ENCODE results near the gene AJM1.

Gene AJM1

DNA sequence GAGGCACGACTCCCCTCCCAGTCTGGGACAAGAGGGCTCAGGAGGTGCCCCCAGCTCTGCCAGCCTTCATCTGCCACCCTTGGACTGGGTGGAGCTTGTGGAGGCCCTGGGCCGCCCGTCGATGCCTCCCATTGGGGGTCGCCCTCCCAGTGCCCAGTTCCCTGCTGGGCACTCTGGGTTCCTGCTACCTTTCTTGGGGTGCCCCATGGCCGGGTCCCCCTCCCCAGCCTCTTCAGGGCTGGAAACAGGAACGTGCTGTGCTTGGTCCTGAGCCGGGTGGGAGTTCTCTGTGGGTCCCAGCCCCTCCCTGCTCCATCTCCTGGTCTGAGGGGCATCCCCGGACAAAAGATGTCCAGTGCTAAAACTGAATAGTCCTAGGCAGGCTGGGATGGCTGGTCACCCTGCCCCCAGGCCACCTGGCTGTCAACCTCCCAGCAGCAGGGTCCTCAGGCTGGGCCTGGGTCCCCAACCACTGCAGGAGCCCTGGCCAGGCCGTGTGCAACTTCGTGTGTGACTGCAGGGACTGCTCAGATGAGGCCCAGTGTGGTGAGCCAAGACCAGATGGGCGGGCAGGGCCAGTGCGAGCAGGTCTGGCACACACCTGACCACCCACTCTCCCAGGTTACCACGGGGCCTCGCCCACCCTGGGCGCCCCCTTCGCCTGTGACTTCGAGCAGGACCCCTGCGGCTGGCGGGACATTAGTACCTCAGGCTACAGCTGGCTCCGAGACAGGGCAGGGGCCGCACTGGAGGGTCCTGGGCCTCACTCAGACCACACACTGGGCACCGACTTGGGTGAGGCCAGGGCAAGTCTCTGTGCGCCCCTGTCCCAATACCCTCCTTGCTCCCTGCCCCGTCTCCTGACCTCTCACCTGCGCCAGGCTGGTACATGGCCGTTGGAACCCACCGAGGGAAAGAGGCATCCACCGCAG is 10.7 kb downstream of the AJM1 start:
- no peak overlapping the region for H3K4me3 ChIP-seq (ENCODE audit: low read depth, low read length)
- H3K9me3 ChIP-seq (ENCODE audit: control insufficient read depth, insufficient read depth, low read length) = no peaks in the 10 kb centered on the region
- no peaks in the 10 kb centered on the region for H3K4me1 ChIP-seq (ENCODE audit: control insufficient read depth, insufficient read depth, low read length)
- H3K27me3 ChIP-seq (ENCODE audit: control insufficient read depth, insufficient read depth, low read length) = no peaks in the 10 kb centered on the region
- peaks cover 25% of the 10 kb centered on the region for H3K36me3 ChIP-seq (ENCODE audit: control insufficient read depth, insufficient read depth, low read length)
- H3K9ac ChIP-seq (ENCODE audit: low read depth, low read length) = no peak overlapping the region

DNA sequence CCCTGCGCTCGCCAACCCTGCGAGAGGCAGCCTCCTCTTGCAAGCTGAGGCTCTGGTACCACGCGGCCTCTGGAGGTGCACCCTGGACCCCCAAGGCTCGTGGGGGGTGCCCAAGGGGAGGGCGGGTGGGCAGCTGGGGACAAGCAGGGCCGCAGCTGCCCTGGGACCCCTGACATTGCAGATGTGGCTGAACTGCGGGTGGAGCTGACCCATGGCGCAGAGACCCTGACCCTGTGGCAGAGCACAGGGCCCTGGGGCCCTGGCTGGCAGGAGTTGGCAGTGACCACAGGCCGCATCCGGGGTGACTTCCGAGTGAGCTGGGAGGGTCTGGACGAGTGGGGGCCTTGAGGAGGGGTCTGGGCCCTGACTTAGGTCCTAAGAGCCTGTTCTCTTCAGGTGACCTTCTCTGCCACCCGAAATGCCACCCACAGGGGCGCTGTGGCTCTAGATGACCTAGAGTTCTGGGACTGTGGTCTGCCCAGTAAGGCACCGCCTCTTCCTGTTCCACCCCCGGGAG is 11.4 kb downstream of the AJM1 start:
- Histone ChIP-seq H3K4me1 (ENCODE audit: control insufficient read depth, insufficient read depth, low read length) (no peaks in the 10 kb centered on the region), H3K9ac (ENCODE audit: low read depth, low read length) (no peak overlapping the region), H3K36me3 (ENCODE audit: control insufficient read depth, insufficient read depth, low read length) (peaks cover 27% of the 10 kb centered on the region)

DNA sequence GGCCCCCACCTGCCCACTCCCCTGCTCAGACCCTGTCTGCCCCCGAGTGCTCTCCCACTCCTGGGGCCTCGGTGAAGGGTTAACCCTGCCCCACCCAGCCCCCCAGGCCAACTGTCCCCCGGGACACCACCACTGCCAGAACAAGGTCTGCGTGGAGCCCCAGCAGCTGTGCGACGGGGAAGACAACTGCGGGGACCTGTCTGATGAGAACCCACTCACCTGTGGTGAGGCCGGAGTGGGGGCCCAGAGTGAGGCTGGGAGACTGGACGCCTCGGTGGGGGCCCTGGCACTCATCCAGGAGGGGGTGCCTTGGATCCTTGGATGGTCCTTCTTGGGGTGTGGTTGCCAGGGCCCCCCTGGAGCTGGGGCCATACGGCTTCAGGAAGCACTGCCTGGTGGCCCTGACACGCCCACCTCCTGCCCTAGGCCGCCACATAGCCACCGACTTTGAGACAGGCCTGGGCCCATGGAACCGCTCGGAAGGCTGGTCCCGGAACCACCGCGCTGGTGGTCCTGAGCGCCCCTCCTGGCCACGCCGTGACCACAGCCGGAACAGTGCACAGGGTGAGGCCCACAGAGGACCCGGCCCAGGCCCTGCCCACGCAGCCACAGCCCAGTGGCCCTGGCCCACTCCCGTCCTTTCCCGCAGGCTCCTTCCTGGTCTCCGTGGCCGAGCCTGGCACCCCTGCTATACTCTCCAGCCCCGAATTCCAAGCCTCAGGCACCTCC is 12.0 kb downstream of the AJM1 start:
- Histone ChIP-seq H3K4me1 (ENCODE audit: control insufficient read depth, insufficient read depth, low read length) (no peaks in the 10 kb centered on the region), H3K27me3 (ENCODE audit: control insufficient read depth, insufficient read depth, low read length) (no peaks in the 10 kb centered on the region), H3K4me3 (ENCODE audit: low read depth, low read length) (no peak overlapping the region), H3K9ac (ENCODE audit: low read depth, low read length) (no peak overlapping the region), H3K36me3 (ENCODE audit: control insufficient read depth, insufficient read depth, low read length) (peaks cover 27% of the 10 kb centered on the region), H3K9me3 (ENCODE audit: control insufficient read depth, insufficient read depth, low read length) (no peaks in the 10 kb centered on the region)

More for the DNA sequence above, 11.4 kb downstream of the AJM1 start:
- H3K27me3 ChIP-seq (ENCODE audit: control insufficient read depth, insufficient read depth, low read length) = no peaks in the 10 kb centered on the region
- no peaks in the 10 kb centered on the region for H3K9me3 ChIP-seq (ENCODE audit: control insufficient read depth, insufficient read depth, low read length)
- no peak overlapping the region for H3K4me3 ChIP-seq (ENCODE audit: low read depth, low read length)

DNA sequence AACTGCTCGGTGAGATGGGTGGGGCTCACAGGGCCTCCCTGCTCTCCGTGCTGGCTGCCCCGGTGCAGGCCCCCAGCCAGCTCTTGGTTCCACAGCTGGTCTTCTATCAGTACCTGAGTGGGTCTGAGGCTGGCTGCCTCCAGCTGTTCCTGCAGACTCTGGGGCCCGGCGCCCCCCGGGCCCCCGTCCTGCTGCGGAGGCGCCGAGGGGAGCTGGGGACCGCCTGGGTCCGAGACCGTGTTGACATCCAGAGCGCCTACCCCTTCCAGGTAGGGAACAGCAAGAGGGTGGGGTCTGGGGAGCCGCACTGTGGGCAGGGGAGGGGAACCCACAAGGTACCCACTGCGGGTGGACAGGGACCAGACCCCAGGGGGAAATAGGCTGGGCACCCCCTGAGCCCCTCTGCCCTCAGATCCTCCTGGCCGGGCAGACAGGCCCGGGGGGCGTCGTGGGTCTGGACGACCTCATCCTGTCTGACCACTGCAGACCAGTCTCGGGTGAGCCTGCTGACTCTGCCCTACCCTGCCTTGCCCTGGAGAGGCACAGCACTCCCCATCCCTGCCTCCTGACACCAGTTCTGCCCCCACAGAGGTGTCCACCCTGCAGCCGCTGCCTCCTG is 12.7 kb downstream of the AJM1 start:
- no peaks in the 10 kb centered on the region for H3K4me1 ChIP-seq (ENCODE audit: control insufficient read depth, insufficient read depth, low read length)
- H3K9ac ChIP-seq (ENCODE audit: low read depth, low read length) = no peak overlapping the region
- peaks cover 26% of the 10 kb centered on the region for H3K36me3 ChIP-seq (ENCODE audit: control insufficient read depth, insufficient read depth, low read length)
- H3K4me3 ChIP-seq (ENCODE audit: low read depth, low read length) = no peak overlapping the region
- no peaks in the 10 kb centered on the region for H3K27me3 ChIP-seq (ENCODE audit: control insufficient read depth, insufficient read depth, low read length)
- H3K9me3 ChIP-seq (ENCODE audit: control insufficient read depth, insufficient read depth, low read length) = no peaks in the 10 kb centered on the region

DNA sequence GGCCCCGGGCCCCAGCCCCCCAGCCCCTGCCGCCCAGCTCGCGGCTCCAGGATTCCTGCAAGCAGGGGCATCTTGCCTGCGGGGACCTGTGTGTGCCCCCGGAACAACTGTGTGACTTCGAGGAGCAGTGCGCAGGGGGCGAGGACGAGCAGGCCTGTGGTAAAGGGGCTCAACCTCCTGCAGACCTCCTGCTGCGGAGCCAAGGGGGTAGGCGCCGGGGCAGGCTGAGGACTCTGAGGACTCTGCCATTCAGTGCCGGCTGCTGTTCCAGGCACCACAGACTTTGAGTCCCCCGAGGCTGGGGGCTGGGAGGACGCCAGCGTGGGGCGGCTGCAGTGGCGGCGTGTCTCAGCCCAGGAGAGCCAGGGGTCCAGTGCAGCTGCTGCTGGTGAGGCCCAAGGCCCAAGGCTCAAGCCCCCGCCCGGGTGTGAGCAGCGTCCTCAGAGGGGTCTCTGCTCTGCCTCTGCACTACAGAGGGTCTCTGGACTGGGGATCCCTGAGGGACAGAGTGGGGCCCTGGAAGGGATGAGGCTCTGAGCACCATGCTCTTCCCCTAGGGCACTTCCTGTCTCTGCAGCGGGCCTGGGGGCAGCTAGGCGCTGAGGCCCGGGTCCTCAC is 13.3 kb downstream of the AJM1 start:
- H3K27me3 ChIP-seq (ENCODE audit: control insufficient read depth, insufficient read depth, low read length) = no peaks in the 10 kb centered on the region
- peaks cover 22% of the 10 kb centered on the region for H3K36me3 ChIP-seq (ENCODE audit: control insufficient read depth, insufficient read depth, low read length)
- H3K9me3 ChIP-seq (ENCODE audit: control insufficient read depth, insufficient read depth, low read length) = no peaks in the 10 kb centered on the region
- no peaks in the 10 kb centered on the region for H3K4me1 ChIP-seq (ENCODE audit: control insufficient read depth, insufficient read depth, low read length)
- no peak overlapping the region for H3K9ac ChIP-seq (ENCODE audit: low read depth, low read length)
- H3K4me3 ChIP-seq (ENCODE audit: low read depth, low read length) = no peak overlapping the region

DNA sequence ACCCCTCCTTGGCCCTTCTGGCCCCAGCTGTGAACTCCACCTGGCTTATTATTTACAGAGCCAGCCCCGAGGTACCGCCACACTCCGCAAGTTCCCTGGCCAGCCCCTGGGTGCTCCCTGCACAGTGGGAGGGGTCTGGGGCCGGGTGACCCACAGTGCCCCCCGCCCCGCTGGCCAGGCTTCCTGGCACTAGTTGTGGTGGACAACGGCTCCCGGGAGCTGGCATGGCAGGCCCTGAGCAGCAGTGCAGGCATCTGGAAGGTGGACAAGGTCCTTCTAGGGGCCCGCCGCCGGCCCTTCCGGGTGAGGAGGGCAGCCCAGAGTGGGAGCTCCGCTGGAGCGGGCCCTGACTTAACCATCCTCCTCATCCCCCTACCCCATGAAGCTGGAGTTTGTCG is 13.8 kb downstream of the AJM1 start:
- Histone ChIP-seq H3K36me3 (ENCODE audit: control insufficient read depth, insufficient read depth, low read length) (peaks cover 22% of the 10 kb centered on the region), H3K4me1 (ENCODE audit: control insufficient read depth, insufficient read depth, low read length) (no peaks in the 10 kb centered on the region), H3K9me3 (ENCODE audit: control insufficient read depth, insufficient read depth, low read length) (no peaks in the 10 kb centered on the region), H3K4me3 (ENCODE audit: low read depth, low read length) (no peak overlapping the region), H3K27me3 (ENCODE audit: control insufficient read depth, insufficient read depth, low read length) (no peaks in the 10 kb centered on the region), H3K9ac (ENCODE audit: low read depth, low read length) (no peak overlapping the region)

DNA sequence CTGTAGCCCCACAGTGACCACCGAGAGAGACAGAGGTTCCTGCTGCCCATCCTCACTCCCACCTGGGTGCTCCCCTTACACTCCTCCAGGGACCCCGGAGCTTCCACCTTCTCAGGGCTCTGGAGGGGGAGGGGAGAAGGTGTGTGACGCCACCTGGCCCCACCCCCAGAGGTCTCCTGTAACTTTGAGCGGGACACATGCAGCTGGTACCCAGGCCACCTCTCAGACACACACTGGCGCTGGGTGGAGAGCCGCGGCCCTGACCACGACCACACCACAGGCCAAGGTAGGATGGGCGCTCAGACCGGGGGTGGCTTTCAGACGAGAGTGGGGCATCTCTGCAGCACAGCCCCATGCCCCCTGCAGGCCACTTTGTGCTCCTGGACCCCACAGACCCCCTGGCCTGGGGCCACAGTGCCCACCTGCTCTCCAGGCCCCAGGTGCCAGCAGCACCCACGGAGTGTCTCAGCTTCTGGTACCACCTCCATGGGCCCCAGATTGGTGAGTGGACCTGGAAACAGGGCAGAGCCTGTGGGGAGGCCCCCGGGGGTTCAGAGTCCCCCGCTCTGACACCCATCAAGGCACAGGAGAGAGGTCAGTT is 14.4 kb downstream of the AJM1 start:
- H3K36me3 ChIP-seq (ENCODE audit: control insufficient read depth, insufficient read depth, low read length) = peaks cover 21% of the 10 kb centered on the region
- H3K9ac ChIP-seq (ENCODE audit: low read depth, low read length) = no peak overlapping the region
- H3K9me3 ChIP-seq (ENCODE audit: control insufficient read depth, insufficient read depth, low read length) = no peaks in the 10 kb centered on the region
- H3K4me1 ChIP-seq (ENCODE audit: control insufficient read depth, insufficient read depth, low read length) = no peaks in the 10 kb centered on the region
- H3K27me3 ChIP-seq (ENCODE audit: control insufficient read depth, insufficient read depth, low read length) = no peaks in the 10 kb centered on the region
- no peak overlapping the region for H3K4me3 ChIP-seq (ENCODE audit: low read depth, low read length)

DNA sequence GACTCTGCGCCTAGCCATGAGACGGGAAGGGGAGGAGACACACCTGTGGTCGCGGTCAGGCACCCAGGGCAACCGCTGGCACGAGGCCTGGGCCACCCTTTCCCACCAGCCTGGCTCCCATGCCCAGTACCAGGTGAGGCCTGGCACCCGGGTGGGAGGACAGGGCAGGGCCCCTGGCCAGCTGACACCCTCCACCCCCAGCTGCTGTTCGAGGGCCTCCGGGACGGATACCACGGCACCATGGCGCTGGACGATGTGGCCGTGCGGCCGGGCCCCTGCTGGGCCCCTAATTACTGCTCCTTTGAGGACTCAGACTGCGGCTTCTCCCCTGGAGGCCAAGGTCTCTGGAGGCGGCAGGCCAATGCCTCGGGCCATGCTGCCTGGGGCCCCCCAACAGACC is 14.9 kb downstream of the AJM1 start:
- H3K4me3 ChIP-seq (ENCODE audit: low read depth, low read length) = no peak overlapping the region
- H3K9me3 ChIP-seq (ENCODE audit: control insufficient read depth, insufficient read depth, low read length) = no peaks in the 10 kb centered on the region
- no peak overlapping the region for H3K9ac ChIP-seq (ENCODE audit: low read depth, low read length)
- no peaks in the 10 kb centered on the region for H3K4me1 ChIP-seq (ENCODE audit: control insufficient read depth, insufficient read depth, low read length)
- peaks cover 24% of the 10 kb centered on the region for H3K36me3 ChIP-seq (ENCODE audit: control insufficient read depth, insufficient read depth, low read length)
- no peaks in the 10 kb centered on the region for H3K27me3 ChIP-seq (ENCODE audit: control insufficient read depth, insufficient read depth, low read length)

DNA sequence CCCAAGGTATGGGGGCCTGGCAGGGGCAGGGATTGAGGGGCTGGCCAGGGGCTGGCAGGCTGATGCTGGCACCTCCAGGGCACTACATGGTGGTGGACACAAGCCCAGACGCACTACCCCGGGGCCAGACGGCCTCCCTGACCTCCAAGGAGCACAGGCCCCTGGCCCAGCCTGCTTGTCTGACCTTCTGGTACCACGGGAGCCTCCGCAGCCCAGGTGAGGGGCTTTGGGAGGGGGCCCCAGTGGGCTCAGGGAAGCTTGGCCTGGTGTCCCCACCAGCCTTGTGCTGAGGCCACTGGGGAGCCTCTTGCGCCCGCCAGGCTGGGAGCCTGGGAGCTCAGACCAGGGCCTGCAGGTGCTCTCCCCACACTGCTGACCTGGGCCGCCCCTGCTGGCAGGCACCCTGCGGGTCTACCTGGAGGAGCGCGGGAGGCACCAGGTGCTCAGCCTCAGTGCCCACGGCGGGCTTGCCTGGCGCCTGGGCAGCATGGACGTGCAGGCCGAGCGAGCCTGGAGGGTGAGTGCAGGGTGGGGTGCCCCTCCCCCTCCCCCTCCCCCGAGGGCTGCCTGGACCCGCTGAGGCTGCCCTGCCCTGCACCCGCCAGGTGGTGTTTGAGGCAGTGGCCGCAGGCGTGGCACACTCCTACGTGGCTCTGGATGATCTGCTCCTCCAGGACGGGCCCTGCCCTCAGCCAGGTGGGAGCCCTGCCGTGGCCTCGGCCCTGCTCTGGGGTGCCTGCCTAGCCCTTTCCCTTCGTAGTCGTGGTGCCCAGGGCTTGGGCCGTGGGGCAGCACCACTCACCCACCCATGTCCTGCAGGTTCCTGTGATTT is 15.5 kb downstream of the AJM1 start:
- Histone ChIP-seq H3K36me3 (ENCODE audit: control insufficient read depth, insufficient read depth, low read length) (peaks cover 30% of the 10 kb centered on the region), H3K4me3 (ENCODE audit: low read depth, low read length) (no peak overlapping the region)

DNA sequence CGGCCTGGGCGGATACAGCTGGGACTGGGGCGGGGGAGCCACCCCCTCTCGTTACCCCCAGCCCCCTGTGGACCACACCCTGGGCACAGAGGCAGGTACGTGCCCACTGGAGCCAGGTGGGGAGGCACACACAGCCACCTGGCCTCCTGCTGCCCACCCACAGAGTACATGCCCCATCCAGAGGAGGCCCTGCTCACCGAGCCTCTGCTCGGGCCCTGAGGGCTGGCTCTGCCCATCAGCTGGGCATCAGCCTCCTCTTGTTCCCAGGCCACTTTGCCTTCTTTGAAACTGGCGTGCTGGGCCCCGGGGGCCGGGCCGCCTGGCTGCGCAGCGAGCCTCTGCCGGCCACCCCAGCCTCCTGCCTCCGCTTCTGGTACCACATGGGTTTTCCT is 16.2 kb downstream of the AJM1 start:
- Histone ChIP-seq H3K27me3 (ENCODE audit: control insufficient read depth, insufficient read depth, low read length) (no peaks in the 10 kb centered on the region), H3K9me3 (ENCODE audit: control insufficient read depth, insufficient read depth, low read length) (no peaks in the 10 kb centered on the region), H3K4me1 (ENCODE audit: control insufficient read depth, insufficient read depth, low read length) (no peaks in the 10 kb centered on the region), H3K36me3 (ENCODE audit: control insufficient read depth, insufficient read depth, low read length) (peaks cover 31% of the 10 kb centered on the region), H3K9ac (ENCODE audit: low read depth, low read length) (no peak overlapping the region), H3K4me3 (ENCODE audit: low read depth, low read length) (no peak overlapping the region)

More for the DNA sequence above, 15.5 kb downstream of the AJM1 start:
- no peaks in the 10 kb centered on the region for H3K9me3 ChIP-seq (ENCODE audit: control insufficient read depth, insufficient read depth, low read length)
- H3K9ac ChIP-seq (ENCODE audit: low read depth, low read length) = no peak overlapping the region
- H3K4me1 ChIP-seq (ENCODE audit: control insufficient read depth, insufficient read depth, low read length) = no peaks in the 10 kb centered on the region
- H3K27me3 ChIP-seq (ENCODE audit: control insufficient read depth, insufficient read depth, low read length) = no peaks in the 10 kb centered on the region

All from iPS-15b (cell line).